MV-4-11 (cell line): ENCODE results near the gene TPPP3.
"Not testable (repeated sequence)": the region's sequence is repeated elsewhere in the genome, so short reads cannot be mapped to it uniquely, and the experiment has no call there.

Experiments
- DNase-seq: peaks from one replicate; lab custom pipeline; 2025; lab: John Stamatoyannopoulos, UW

TPPP3 gene

DNA sequence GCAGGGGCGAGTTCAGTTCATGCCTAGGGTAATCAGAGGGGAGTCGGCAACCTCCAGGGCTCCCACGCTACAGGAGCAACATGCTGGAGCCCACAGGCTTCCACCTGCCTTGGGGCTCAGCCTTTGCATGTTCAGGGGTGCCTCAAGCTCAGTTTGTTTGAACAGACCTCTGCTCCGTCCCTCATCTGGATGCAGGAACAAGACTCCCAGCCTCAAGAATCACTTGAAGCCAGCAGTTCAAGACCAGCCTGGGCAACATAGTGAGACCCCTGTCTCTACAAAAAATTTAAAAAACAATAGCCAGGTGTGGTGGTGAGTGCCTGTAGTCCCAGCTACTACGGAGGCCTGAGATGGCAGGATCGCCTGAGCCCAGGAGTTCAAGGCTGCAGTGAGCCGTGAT is 32.7 kb upstream of the TPPP3 start:
- no peak for DNase-seq

DNA sequence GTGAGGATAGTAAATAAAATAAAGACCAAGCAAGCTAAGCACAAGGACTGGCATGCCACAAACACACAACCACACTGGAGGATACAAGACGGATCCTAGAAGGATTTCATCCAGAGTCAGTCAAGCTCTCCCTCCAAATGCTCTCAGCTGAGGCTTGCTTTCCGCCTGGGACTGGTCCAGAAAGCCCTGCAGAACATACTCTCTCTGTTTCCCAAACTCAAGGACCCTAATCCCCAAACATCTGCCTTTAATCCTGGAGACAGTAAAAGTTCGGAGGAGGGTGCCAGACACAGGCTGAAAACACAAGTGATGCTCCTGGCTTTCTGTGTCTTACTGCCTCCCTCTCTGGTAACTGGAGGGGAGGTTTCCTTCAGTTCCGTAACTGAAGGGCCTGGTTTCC is 32.3 kb upstream of the TPPP3 start:
- no peak for DNase-seq

DNA sequence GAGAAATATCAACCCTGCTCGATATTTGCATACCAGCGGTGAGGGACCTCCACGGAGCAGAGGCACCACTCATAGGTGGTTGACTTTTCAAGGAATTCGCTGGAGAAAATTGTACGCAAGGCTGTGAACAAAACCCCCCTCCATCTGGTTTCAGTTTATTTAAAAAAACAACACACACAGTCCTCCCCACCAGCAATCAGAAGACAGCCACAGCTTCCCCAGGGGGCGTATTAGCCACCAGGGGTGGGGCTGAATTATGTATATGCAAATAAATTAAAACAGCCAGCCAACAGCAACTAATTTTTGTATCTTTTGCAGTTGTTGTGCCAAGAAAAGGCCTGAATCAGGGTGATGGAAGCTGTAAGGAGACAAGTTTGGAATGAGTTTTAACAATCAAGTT is 31.8 kb upstream of the TPPP3 start:
- no peak for DNase-seq

DNA sequence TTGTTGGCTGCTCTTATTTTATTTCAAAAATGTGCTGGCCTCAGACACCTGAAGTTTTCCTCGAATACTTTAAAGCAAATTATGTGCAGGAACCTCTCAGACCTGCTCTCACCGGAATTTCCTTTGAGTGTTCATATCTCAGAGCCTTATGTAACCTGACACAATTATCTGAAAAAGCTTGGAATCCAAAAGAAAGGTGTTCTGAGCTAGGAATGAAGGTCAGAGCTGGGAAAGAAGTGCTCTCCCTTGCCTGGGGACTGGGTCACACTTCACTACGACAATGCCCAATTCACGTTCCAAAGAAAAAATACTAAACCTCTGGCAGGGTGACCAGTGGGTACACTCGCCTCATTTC is 30.9 kb upstream of the TPPP3 start:
- no peak for DNase-seq

GRCh38 chr16:67423611-67424260 is 30.4 kb upstream of the TPPP3 start:
- no peak for DNase-seq

GRCh38 chr16:67423015-67423414 is 29.7 kb upstream of the TPPP3 start:
- DNase-seq: no peak

GRCh38 chr16:67421030-67421429 is 27.7 kb upstream of the TPPP3 start:
- DNase-seq: no peak

DNA sequence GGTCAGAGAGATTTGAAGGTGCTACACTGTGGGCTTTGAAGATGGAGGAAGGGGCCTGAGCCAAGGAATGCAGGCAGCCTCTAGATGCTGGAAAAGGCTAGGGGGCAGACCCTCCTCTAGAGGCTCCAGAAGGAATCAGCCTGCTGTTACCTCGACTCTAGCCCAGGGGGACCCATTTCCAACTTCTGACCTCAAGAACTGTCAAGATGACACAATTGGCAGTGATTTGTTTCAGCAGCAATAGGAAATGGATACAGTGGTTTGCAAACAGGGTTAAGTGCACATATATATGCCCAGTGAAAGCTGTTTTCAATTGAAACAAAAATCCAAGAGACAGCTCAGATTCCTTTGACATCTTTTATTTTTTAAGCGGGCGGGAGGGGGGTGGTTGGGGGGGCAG is 26.6 kb upstream of the TPPP3 start:
- DNase-seq: no peak

DNA sequence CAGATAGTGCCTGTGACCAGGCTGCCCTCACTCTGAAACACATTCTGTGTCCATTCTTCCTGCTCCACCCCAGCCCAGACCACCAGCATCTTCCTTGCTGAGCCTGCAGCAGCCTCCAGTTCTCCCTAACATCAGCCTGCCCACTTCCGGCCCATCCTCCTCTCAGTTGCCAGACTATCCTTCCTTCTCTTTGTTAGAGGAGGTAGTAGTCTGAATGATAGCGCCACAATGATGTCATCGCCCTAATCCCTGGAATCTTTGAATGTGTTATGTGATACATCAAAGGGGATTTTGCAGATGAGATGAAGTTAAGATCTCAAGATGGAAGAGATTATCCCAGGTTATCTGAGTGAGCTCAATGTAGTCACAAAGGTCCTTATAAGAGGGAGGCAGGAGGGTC is 26.2 kb upstream of the TPPP3 start:
- no peak for DNase-seq

GRCh38 chr16:67417333-67418061 is 24.2 kb upstream of the TPPP3 start:
- no peak for DNase-seq

DNA sequence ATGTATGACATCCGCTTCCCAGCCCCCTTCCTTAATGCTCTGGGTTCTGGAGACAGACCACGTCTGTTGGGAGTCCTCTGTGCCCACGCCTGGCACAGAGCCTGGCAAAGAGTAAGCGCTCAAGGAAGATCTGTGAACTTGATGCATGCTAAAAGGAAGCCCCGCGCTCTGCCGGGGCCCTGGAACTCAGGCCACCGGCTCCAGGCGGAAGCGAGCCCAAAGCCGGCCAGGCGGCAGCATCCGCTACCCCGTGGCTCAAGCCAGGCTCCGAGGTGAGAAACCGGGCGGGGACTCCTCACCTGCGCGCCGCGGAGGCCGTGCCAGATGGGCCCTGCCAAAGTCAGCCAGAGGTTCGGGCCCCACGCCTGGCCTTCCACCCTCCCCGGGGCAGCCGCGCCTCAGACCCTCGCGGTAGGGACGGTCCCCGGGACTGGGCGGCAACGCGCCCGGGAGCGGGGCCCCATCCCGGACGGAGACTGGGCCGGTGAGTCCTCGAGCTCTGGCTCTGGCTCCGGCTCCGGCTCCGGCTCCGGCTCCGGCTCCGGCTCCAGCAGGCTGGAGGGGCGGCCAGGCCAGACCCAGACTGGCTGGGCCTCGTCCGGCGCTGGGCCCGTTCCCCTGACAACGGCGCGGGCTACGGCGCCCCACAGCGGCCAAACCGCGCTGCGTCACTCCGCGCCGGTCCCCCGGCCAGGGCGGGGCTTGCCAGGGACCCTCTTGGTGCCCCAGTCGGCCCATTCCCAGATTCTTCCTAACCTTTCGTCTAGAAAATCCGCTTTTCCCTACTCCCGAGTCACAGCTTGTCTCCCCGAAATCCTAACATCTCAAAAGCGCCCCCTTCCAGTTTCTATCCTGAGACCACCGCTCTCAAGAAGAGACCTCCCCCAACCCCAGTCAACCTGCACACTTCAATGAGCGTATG is 22.8 kb upstream of the TPPP3 start, which contains the start of gene ZDHHC1:
TSS of gene ZDHHC1 (minus strand) at position 606 of the 922 bp plus-strand sequence. CDS start 8,702 bp downstream, outside the sequence.
- no peak for DNase-seq

DNA sequence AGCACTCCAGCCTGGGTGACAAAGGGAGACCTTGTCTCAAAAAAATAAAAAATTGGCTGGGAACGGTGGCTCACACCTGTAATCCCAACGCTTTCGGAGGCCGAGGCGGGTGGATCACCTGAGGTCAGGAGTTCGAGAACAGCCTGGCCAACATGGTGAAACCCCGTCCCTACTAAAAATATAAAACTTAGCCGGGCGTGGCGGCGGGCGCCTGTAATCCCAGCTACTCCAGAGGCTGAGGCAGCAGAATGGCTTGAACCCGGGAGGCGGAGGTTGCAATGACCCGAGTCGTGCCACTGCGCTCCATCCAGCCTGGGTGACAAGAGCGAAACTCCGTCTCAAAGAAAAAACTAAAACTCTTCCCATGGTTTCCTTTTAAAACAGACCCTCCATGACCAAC is 22.1 kb upstream of the TPPP3 start:
- not testable (repeated sequence) for DNase-seq

DNA sequence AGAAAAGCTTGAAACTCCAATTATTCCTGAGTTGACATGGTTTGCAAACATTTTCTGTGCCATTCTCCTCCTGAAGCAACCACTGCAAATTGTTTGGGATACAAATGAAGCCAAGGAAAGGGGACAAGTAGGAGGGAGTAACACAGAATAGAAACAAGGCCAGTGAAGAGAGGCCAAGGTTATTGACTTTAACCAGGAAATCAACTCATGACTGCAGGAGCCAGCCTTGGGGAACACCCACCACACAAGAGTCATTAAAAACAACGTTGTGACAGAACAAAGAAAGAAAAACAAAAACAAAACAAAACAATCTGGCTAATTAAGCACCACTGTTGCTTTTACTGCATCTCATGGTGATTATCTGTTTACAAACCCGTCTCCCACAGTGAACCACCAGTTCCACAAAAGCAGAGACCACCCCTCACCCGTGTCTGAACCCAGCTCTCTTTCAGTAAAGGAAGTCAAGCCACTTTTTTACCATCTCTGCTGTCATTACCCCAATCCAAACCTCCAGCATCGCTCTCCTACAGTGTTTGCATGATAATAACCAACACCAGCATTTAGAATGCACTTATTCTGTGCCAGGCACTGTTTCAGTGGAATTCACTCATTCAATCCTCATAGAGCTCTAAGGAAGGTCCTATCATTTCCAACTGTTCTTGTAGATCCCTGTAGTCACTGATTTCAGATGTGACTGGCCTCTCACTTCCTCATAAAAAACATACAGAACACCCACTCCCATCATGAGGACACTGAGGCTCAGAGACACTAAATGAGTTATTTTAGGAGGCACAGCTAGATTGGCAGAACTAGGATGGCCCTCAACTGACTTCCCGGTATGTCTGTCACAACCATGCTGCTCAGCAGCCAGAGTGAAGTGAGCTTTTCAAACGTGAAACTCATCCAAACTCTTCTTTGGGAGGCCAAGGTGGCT is 20.9 kb upstream of the TPPP3 start:
- DNase-seq: no peak

GRCh38 chr16:67412294-67412693 is 19.0 kb upstream of the TPPP3 start:
- DNase-seq: no peak

- DNase-seq: no peak
Measured at GRCh38 chr16:67411339-67411738, 18.0 kb upstream of the TPPP3 start.

DNA sequence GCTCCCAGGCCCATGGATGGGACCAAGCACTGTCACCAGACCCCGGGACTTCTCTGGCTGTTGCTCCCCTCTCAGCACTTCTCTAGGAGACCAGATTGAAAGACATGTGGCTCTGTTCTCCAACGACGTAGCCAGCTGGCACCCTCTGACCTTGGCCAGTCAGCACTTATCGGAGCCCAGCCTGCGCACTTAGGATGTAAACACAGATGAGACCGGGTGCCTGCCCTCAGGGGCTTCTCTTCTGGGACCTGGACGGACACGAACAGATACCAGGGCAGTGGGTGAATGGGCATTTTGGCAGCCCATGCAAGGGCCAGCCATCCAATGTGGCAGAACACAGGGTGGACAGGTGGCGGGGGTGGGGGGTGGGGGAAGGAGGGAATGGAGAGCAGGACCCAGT is 16.3 kb upstream of the TPPP3 start:
- no peak for DNase-seq

- DNase-seq: no peak
Measured at GRCh38 chr16:67407788-67408452, 14.6 kb upstream of the TPPP3 start.

- no peak for DNase-seq
Measured at GRCh38 chr16:67407176-67407787, 14.0 kb upstream of the TPPP3 start.

DNA sequence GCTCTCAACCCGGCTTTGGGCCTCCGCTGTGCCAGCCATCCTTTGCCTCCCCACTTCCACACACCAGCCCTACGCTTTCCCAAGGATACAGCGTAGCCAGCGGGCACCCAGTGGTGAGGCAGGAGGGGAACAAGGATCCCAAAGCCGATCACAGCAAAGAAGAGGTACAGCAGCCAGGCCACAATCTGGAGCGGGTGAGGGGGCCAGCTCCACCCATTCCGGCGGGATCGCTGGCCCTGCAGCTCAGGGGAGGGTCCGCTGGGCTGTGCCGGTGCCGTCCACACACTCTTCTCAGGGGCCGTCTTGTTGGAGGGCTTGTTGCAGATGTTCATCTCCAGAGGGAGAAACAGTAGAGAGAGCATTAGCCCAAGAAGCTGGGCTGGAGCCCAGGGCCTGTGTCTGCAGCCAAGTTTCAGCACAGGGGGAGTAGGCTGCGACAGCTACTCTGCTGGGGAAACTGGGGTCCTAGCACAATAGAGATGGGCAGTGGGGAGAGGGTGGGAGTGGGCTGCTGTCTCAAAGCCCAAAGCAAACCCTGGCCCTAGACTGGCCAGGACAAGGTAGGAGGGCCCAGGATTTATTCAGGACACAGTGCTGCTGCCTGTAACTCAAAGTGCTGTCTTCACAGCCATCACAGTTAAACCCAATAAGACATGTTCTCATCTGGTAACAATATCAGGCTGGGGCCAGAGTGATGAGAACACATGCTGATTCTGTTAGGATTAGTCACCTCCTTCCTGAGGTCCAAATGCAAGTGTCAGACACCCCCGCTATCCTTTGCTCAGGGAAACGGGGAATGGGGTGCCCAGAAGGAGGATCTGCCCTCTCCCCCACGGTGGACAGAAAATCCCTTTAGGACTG is 13.0 kb upstream of the TPPP3 start:
- no peak for DNase-seq

- DNase-seq: no peak
Measured at GRCh38 chr16:67405336-67405735, 12.0 kb upstream of the TPPP3 start.
